ENCODE results near the gene BUB3.

BUB3 gene

GRCh38 chr10:123150986-123151736, 3.0 kb upstream of the BUB3 start:
- H3K4me3 ChIP-seq (ENCODE audit: low read length): peak overlapping the region; percentile 28
- TF ChIP-seq CTCF (IDR thresholded peaks at IDR 0.05; ENCODE audit: insufficient read depth, low read depth, low read length, missing control alignments): no peak
- DNase-seq (ENCODE audit: low read depth): peak; percentile 59

GRCh38 chr10:123151737-123152135, 2.5 kb upstream of the BUB3 start:
- TF ChIP-seq CTCF (IDR thresholded peaks at IDR 0.05; ENCODE audit: insufficient read depth, low read depth, low read length, missing control alignments): no peak
- H3K4me3 ChIP-seq (ENCODE audit: low read length): no peak overlapping the region
- DNase-seq (ENCODE audit: low read depth): no peak

GRCh38 chr10:123153486-123154091, 613 bp upstream of the BUB3 start:
- H3K4me3 ChIP-seq (ENCODE audit: low read length): no peak overlapping the region
- TF ChIP-seq CTCF (IDR thresholded peaks at IDR 0.05; ENCODE audit: insufficient read depth, low read depth, low read length, missing control alignments): no peak
- DNase-seq (ENCODE audit: low read depth): no peak

GRCh38 chr10:123154711-123155505, 706 bp downstream of the BUB3 start:
- DNase-seq (ENCODE audit: low read depth): peak; percentile 66
- peak overlapping the region; percentile 96 for H3K4me3 ChIP-seq (ENCODE audit: low read length)
- no peak for TF ChIP-seq CTCF (IDR thresholded peaks at IDR 0.05; ENCODE audit: insufficient read depth, low read depth, low read length, missing control alignments)

- H3K4me3 ChIP-seq (ENCODE audit: low read length): peak overlapping the region; percentile 96
- TF ChIP-seq CTCF (IDR thresholded peaks at IDR 0.05; ENCODE audit: insufficient read depth, low read depth, low read length, missing control alignments): no peak
Measured at GRCh38 chr10:123156078-123156477, 1.9 kb downstream of the BUB3 start.

GRCh38 chr10:123157210-123157609, 3.0 kb downstream of the BUB3 start:
- H3K4me3 ChIP-seq (ENCODE audit: low read length): no peak overlapping the region
- no peak for TF ChIP-seq CTCF (IDR thresholded peaks at IDR 0.05; ENCODE audit: insufficient read depth, low read depth, low read length, missing control alignments)
- peak; percentile 80 for DNase-seq (ENCODE audit: low read depth)

More at GRCh38 chr10:123156078-123156477, 1.9 kb downstream of the BUB3 start:
- DNase-seq (ENCODE audit: low read depth): peak; percentile 43
